Caki2 (cell line): ENCODE measurements around the gene CDH20. TPM values are rescaled to one million over a fixed set of nuclear protein-coding genes. Genes with fewer than 3 reads are reported as not detected.
A peak's percentile ranks its signal among the peaks of the same experiment; 100 is the strongest.

Source experiments
- DNase-seq: peaks from one replicate; pipeline ENCODE4 v3.0.0-alpha.2; 2015; ENCODE audit warnings: low read depth
- in situ Hi-C: cut with HindIII; loops from 2 replicates; pipeline ENCODE4 v1.10.0; 2016; ENCODE audit warnings: low sequenced_read_pairs, low pct_unique_long_range_greater_than_20kb, mixed read lengths
- total RNA-seq: library from RNA; depleted of rRNA; stranded (reverse); fragments of >200 nt; shearing (Covaris generic); gene quantifications from 2 replicates; pipeline ENCODE4 v1.2.3, GENCODE V29; 2014; ENCODE audit warnings: low replicate concordance

Gene CDH20
- total RNA-seq, 1 experiment from 2014 or later, result not detected

- DNase-seq, result no peak
- in situ Hi-C loops, result no loop called here
Measured at GRCh38 chr18:61545281-61546245, 212.3 kb downstream of the CDH20 start.

- no peak for DNase-seq
- in situ Hi-C loops, result no loop called here
Measured at GRCh38 chr18:61546590-61546989, 213.4 kb downstream of the CDH20 start.

- in situ Hi-C loops, result no loop called here
- DNase-seq, result no peak
Measured at GRCh38 chr18:61549416-61549815, 216.2 kb downstream of the CDH20 start.

- in situ Hi-C loops, result no loop called here
- DNase-seq, result no peak
Measured at GRCh38 chr18:61549889-61550288, 216.7 kb downstream of the CDH20 start.

- DNase-seq, result peak; percentile 17
- in situ Hi-C loops, result no loop called here
Measured at GRCh38 chr18:61551586-61551985, 218.4 kb downstream of the CDH20 start.

- no peak for DNase-seq
- in situ Hi-C loops, result no loop called here
Measured at GRCh38 chr18:61553045-61553659, 219.9 kb downstream of the CDH20 start.

GRCh38 chr18:61554117-61554776 is 221.0 kb downstream of the CDH20 start:
- no peak for DNase-seq
- in situ Hi-C loops, result no loop called here

- DNase-seq, result no peak
- in situ Hi-C loops, result no loop called here
Measured at GRCh38 chr18:61554946-61555361, 221.7 kb downstream of the CDH20 start.

- in situ Hi-C loops, result no loop called here
- DNase-seq, result no peak
Measured at GRCh38 chr18:61556316-61556715, 223.1 kb downstream of the CDH20 start.

GRCh38 chr18:61556862-61557261 is 223.6 kb downstream of the CDH20 start:
- DNase-seq, result no peak
- in situ Hi-C loops, result no loop called here

- in situ Hi-C loops, result no loop called here
- peak; percentile 0 for DNase-seq
Measured at GRCh38 chr18:61569176-61569892, 236.1 kb downstream of the CDH20 start.

- no peak for DNase-seq
- in situ Hi-C loops, result no loop called here
Measured at GRCh38 chr18:61570070-61570469, 236.8 kb downstream of the CDH20 start.

- DNase-seq, result no peak
- in situ Hi-C loops, result no loop called here
Measured at GRCh38 chr18:61572084-61572655, 238.9 kb downstream of the CDH20 start.

- no peak for DNase-seq
- in situ Hi-C loops, result no loop called here
Measured at GRCh38 chr18:61572871-61573270, 239.6 kb downstream of the CDH20 start.

- no peak for DNase-seq
- in situ Hi-C loops, result no loop called here
Measured at GRCh38 chr18:61574665-61575064, 241.4 kb downstream of the CDH20 start.

- in situ Hi-C loops, result no loop called here
- no peak for DNase-seq
Measured at GRCh38 chr18:61575419-61575818, 242.2 kb downstream of the CDH20 start.

GRCh38 chr18:61578846-61579245 is 245.6 kb downstream of the CDH20 start:
- in situ Hi-C loops, result no loop called here

GRCh38 chr18:61579581-61579980 is 246.4 kb downstream of the CDH20 start:
- DNase-seq, result no peak
- in situ Hi-C loops, result no loop called here

More at GRCh38 chr18:61578846-61579245, 245.6 kb downstream of the CDH20 start:
- no peak for DNase-seq
